NB4 (cell line): Measurements from ENCODE around the gene RTL9.

ENCODE experiments used
- MYC ChIP-seq: IDR thresholded peaks from 2 replicates; pipeline ENCODE4 v1.6.1; 2011; ENCODE audit warnings: low read depth, low read length
- POLR2A ChIP-seq: IDR thresholded peaks from 2 replicates; pipeline ENCODE4 v1.6.1; 2011; ENCODE audit warnings: mild to moderate bottlenecking; ENCODE audit not compliant: insufficient read length; ENCODE audit errors: extremely low read depth
- TF ChIP-seq, protein P1 (sequence below): IDR thresholded peaks from one replicate; pipeline ENCODE4 v1.5.1; 2012; ENCODE audit warnings: low read depth, low read length
- TF ChIP-seq, protein P2 (sequence below): IDR thresholded peaks from 2 replicates; pipeline ENCODE4 v1.6.1; 2011; ENCODE audit warnings: low read depth, low read length

DNA sequence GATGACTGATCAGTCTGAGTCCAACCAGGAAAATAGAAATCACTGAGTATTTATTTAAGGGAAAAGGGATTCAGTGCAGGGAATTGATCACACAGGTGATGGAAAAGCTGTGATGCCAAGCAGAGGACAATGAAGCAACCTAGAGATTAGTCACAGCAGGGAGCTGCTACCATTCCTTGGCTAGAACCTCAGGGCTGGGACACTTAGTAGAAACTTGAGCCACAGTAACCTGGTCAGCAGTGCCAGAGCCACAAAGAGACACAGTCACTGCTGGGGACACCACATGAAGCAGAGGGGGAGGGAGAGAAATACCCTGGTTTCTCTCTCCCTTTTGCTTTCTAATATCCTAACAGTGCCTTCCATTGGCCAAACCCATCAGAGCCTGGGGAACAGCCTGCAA is 38.7 kb downstream of the RTL9 start:
- TF ChIP-seq, protein P1, sequence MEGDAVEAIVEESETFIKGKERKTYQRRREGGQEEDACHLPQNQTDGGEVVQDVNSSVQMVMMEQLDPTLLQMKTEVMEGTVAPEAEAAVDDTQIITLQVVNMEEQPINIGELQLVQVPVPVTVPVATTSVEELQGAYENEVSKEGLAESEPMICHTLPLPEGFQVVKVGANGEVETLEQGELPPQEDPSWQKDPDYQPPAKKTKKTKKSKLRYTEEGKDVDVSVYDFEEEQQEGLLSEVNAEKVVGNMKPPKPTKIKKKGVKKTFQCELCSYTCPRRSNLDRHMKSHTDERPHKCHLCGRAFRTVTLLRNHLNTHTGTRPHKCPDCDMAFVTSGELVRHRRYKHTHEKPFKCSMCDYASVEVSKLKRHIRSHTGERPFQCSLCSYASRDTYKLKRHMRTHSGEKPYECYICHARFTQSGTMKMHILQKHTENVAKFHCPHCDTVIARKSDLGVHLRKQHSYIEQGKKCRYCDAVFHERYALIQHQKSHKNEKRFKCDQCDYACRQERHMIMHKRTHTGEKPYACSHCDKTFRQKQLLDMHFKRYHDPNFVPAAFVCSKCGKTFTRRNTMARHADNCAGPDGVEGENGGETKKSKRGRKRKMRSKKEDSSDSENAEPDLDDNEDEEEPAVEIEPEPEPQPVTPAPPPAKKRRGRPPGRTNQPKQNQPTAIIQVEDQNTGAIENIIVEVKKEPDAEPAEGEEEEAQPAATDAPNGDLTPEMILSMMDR: no peak
- TF ChIP-seq, protein P2, sequence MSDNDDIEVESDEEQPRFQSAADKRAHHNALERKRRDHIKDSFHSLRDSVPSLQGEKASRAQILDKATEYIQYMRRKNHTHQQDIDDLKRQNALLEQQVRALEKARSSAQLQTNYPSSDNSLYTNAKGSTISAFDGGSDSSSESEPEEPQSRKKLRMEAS: no peak
- TF ChIP-seq POLR2A (no peak), MYC (no peak)
